NCI-H1048 (cell line): ENCODE data around the gene MAPK14.

Source experiments
- DNase-seq: peaks from one replicate; lab custom pipeline; 2025; lab: John Stamatoyannopoulos, UW

The MAPK14 gene

DNA sequence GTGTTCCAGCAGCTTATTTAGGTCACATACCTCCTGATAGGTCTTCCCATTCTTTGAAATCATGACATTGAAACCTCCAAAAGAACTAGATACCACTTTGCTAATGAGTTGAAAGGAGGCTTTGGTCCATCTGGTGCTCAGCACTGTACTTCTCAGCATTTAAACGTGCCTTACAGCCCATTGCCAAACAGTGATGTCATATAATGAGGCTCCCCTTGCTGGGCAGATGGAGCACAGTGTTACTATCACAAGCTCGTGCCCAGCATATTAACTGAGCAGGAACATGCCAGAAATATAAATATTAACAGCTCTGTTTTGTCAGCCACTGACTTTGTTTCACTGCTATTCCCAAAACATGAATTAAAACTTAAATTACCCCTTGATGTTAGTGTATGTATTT, 77.2 kb downstream of the MAPK14 start:
- no peak for DNase-seq

DNA sequence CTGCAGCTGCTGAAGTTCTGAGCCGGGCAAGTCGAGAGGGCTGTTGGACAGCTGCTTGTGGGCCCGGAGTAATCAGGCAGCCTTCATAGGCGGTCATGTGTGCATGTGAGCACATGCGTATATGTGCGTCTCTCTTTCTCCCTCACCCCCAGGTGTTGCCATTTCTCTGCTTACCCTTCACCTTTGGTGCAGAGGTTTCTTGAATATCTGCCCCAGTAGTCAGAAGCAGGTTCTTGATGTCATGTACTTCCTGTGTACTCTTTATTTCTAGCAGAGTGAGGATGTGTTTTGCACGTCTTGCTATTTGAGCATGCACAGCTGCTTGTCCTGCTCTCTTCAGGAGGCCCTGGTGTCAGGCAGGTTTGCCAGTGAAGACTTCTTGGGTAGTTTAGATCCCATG, 81.5 kb downstream of the MAPK14 start:
- DNase-seq = no peak

DNA sequence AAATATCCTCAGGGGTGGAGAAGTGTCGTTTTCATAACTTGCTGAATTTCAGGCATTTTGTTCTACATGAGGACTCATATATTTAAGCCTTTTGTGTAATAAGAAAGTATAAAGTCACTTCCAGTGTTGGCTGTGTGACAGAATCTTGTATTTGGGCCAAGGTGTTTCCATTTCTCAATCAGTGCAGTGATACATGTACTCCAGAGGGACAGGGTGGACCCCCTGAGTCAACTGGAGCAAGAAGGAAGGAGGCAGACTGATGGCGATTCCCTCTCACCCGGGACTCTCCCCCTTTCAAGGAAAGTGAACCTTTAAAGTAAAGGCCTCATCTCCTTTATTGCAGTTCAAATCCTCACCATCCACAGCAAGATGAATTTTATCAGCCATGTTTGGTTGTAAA, 82.4 kb downstream of the MAPK14 start:
- no peak for DNase-seq

DNA sequence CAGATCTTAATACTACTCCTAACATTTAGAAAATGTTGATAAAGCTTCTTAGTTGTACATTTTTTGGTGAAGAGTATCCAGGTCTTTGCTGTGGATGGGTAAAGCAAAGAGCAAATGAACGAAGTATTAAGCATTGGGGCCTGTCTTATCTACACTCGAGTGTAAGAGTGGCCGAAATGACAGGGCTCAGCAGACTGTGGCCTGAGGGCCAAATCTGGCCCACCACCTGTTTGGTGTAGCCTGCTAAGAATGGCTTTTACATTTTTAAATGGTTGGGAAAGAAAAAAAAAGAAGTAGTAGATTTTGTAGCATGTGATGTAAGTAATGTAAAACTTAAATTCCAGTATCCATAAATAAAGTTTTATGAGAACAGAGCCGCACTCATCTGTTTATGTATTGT, 83.3 kb downstream of the MAPK14 start:
- no peak for DNase-seq

DNA sequence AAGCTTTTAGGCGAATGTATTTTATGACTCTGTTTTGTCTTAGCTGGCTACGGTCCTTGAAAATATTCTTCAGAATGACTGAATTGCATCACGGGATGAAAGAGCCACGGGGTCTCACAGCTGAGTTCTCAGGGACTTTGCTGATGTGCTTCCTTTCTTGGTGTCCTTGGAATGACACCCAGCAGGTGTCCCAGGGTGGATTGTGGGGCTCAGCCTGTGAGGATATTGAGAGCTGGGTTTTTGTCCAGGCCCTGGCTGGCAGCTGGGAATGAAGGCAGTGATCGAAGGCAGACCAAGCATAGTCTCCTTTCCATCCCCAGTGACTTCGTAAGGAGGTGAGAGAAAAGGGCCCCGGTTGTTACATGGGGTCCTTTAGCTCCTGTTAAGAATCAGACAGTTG, 83.9 kb downstream of the MAPK14 start:
- no peak for DNase-seq

DNA sequence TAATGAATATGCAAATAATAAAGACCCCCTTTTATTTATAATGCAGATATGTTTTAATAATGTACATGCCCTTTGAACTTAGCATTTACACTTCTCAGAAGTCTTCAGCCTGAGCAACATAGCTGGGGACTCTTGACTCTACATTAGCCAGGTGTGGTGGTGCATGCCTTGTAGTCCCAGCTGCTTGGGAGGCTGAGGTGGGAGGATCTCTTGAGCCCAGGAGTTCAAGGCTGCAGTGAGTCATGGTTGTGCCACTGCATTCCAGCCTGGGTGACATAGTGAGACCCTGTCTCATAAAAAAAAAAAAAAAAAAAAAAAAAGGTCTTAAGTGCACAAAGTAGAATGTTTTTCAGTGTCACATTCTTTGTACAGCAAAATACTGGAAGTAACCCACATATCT, 85.4 kb downstream of the MAPK14 start:
- DNase-seq = no peak

DNA sequence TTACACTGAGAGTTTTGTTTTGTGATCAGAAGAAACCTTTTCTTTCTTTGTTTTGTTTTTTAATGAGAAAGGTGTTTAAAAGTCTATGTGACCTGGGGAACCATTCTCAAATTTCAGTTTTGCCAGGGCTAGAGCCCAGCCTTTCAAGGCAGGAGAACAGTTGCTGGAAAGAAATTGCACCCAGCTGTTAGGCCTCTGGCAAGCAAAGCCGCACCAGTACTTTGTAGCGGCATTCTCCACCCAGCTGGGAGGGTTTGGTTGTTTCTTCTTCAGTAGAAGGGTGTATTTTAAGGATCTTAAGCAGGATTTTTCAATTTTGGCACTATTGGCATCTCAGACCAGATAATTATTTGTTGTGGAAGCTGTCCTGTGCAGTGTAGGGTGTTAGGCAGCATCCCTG, 86.1 kb downstream of the MAPK14 start:
- no peak for DNase-seq

DNA sequence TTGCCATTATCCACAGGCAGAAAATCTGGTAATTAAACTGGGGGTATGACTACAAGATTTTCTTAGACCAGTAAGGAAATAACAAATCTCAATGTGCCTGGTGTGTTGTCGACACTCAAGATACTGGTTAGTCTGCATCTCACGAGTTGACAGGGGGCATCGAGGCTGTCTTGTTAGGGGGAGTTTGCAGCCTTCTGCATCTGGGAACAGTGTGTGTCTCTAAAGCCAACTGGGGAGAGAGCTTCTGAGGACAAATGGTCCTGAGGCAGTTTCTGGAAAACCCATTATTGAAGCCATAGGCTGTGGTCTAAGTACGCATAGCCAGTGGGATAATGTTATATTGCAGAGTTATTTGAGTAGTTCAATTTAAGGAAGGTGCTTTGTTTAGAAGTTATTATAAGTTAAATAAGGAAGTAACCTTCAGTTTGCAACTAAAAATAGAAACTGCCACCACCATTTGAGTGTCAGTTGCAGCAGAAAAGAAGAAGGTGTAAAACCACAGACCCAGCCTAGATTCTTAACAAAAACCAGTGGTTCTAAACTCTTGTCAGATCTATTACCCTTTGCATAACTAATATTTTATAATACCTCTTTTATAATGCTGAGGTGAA, 87.3 kb downstream of the MAPK14 start:
- DNase-seq = no peak

DNA sequence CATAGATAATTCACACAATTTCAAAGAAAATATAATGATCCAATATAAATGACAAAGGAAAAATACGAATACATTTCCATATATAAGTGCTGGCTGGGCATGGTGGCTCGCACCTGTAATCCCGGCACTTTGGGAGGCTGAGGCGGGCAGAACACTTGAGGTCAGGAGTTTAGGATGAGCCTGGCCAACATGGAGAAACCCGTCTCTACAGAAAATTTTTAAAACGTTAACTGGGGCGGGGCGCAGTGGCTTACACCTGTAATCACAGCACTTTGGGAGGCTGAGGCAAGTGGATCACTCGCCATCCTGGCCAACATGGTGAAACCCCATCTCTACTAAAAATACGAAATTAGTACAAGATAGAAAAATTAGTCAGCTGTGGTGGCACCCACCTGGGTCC, 87.8 kb downstream of the MAPK14 start:
- DNase-seq = no peak

DNA sequence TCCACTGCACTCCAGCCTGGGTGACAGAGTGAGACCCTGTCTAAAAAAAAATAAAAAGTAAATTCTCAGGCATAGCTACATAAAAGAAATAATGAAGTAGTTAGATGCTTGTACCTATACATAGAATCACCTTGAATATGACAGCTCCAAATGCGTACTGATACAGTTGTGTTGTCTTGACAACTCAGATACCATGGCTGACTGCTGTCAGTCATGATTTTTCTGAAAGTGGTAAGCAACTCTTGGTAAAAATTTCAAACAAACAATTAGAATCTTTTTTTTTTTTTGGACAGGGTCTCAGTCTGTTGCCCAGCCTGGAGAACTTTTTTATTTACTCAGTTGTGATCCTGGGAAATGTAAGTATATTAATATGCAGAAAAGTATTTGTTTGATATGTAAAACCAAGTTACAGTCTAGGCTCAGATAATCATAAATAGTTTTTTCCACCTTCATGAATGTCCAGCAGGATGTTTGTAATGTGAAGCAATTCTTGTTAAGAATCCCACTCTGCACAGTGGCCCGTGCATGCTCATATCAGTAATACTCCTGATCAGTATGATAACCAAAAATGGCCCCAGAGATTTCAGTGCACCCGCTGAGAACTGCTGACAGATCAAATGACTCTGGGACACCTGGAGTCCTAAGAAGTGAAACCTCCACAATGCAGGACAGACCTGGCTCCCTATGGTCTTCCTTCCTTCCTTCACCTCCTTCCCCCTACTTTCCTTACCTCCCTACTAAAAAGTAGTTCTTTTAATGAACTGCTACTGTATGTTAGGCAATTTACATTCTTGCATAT, 88.7 kb downstream of the MAPK14 start:
- DNase-seq = no peak

DNA sequence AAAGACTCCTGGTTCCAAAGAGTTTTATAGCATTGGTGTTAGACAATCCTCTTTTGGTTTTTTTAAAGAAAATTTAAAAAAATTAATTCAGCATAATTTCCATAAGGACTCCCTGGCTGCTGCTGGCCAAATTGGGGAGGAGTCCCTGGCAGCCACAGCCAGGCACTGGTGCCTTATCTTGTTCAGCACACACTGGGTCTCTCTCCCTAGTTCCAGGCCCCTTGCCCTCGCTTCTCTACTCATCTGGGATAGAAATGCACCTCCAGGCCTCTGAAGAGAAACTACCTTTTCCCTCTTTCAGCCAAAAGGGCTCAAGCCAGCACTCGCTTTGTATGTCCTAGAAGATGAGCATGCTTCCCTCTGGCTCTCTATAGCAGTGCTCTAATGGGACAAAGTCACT, 89.3 kb downstream of the MAPK14 start:
- DNase-seq = no peak

DNA sequence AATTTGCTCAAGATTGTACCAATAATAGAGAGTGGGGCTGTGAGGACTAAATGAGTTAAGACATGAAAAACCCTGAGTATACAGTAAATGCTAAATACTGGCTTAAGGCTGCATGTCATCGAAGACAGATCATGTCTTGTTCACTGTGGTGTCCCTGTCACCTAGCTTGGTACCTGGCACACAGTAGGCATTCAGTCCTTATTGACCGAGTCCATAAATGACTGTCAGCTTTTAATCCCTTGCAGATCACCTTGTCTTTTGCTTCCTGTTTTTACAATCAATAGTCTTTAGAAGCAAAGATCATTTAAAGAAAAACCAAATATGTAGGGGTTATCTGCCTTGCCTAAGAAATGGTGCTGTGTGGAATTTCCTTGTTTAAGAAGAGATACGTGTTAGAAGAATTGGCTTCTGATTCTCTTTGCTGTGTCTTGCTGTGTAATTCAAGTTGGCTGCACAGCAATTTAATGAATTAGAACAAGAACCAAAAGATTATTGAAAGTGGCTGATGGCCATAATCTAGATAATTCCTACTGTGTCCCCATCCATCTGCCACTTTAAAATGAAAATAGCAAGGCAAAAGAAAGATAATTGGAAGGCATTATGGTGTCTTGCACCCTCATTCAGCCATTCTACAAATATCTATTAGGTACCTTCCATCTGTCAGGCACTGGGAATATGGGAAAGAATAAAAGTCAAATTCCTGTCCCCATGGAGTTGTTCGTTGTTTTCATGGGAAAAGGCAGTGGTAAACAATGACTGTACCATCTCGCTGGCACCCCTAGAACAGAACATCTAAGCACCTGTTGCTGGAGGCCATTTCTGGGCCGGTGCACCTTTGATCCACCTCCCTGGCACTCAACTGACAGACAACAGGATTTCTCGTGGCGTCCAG, 90.3 kb downstream of the MAPK14 start:
- DNase-seq = no peak

DNA sequence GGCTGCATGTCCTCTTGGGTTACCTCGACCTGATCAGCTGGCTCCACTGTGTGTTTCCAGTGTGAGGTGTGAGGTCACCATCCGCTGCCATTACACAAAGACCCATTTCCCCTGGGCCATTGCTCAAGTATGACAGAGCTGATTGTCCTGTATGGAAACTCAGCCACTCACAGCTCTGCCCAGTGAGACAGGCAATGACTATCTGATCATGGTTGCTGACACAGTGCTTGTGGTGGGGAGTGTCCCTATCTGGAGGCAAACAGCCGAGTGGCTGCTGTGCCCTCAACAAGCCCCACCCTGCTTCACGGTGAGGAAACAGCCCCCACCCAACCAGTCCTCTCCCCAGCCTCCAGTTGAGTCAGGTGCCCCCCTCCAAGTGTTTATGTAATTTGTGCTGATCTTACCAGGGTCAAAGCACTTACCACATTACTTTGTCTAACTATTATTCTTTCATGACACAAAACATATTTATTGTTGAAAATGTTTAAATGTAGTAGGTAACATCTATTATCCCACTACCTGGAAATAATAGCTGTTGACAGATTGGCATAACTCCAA, 91.0 kb downstream of the MAPK14 start:
- DNase-seq = no peak

DNA sequence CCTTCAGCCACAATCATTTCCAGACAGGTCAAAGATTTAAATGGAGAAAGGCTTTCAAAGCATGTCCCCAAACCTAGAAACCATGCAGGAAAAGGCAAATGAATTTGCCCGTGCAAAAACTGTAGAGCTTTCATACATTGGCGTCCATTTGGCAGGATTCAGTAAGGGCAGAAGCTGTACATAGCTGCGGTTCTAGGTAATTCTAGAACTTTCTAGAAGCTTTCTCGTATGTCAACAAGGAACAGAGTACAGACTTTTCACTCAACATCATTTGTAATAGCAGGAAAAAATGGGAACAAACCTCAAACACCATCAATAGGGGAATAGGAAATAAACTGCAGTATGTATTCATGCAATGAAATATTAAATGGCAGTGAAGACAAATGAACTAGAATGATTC, 91.6 kb downstream of the MAPK14 start:
- no peak for DNase-seq

DNA sequence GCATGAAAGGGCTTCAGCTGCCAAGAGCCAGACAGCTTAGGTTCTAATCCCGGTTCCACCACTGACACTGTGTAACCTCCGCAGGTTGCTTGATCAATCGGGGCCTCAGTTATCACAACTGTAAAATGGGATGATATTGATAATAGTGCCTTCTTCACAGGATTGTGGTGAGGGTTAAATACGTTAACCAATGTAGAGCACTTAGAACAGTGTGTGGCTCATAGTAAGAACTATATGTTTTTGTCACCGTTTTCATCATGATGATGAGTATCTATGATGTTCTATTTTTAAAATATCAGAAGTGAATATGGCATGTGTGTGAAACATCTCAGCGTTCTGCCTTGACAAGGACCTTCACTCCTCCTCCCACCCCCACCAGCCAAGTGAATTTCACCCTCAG, 92.4 kb downstream of the MAPK14 start:
- DNase-seq = no peak

DNA sequence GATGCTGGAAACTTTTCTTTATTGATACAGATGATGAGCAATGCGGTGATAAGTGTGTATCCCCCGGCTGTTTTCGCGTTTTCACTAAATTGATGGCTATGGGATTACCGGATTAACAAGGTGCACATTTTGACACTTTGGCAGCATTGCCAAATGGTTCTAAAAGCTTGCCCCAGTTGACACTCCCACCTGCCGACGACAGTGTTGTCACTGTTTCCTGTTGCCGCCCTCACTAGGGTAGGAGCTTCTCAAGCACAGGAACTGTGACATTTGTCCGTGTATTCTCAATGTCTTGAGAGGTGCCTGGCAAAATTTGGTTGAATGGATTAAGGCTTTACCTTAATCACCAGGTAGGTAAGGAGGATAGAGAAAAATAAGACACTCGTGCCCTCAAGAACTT, 92.9 kb downstream of the MAPK14 start:
- DNase-seq = no peak

DNA sequence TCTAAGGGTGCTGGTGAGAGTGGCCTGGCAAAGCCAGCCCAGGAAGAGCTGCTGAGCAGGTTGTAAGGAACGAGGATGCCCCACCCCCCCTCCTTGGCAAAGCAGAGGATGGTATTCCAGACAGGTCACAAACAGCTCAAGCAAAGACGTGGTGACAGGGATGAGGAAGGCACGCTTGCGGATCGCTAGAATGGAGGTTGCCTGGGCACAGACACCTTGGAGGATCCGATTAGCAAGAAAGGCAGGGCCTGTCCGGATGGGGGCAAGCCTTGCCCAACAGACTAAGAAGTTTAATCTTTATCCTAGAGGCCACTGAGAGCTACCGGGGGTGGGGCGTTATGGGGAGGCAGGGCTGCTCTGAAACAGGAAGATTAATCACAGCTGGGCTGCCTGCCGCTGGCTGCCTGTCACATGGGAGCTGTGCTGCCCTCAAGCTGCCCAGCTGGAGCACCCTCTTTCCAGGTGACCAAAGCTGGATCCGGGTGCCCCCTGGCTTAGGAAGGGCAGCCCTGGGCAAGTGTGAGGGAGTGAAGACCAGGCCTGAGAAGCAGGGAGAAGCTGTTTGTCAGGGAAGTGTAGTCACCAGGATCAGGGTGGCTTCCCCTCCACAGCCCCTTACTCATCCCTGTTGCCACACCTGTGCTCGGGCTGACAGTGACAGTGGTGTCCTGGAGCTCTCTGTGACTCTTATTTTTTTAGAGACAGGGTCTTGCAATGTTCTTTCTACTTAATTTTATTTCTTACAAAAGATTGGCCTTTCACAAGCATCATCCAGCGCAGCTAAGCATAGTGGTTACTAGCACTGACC, 93.6 kb downstream of the MAPK14 start:
- DNase-seq = no peak

DNA sequence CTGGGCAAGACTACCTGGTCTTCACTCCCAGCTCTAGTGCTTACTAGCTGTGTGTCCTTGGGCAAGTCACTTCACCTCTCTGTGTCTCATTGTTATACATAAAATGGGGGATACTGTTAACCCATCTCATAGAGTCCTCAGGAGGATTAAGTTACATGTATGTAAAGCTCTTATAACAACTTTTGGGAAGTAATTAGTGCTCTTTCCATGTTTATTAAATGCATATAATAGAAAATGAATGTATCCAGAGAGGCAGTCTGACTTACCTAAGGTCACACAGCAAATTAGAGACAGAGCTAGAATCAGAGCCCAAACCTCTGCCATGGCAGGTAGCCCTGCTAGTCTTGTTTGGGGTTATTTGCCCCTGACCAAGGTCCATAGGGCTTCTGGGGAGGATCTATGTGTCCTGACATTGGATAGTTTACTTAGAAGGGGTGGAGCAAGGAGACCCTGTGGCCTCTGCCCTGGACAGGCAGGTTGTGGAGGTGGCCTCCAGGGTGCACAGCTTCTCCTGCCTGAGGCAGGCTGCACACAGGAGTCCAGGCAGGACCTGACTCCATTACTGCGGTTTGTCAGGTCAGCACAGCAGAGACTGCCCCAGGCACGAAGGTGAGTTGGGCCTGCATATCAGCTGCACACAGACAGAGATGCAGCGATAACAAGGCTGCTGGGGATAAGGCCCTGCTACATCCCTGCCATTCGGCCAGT, 94.3 kb downstream of the MAPK14 start:
- no peak for DNase-seq

DNA sequence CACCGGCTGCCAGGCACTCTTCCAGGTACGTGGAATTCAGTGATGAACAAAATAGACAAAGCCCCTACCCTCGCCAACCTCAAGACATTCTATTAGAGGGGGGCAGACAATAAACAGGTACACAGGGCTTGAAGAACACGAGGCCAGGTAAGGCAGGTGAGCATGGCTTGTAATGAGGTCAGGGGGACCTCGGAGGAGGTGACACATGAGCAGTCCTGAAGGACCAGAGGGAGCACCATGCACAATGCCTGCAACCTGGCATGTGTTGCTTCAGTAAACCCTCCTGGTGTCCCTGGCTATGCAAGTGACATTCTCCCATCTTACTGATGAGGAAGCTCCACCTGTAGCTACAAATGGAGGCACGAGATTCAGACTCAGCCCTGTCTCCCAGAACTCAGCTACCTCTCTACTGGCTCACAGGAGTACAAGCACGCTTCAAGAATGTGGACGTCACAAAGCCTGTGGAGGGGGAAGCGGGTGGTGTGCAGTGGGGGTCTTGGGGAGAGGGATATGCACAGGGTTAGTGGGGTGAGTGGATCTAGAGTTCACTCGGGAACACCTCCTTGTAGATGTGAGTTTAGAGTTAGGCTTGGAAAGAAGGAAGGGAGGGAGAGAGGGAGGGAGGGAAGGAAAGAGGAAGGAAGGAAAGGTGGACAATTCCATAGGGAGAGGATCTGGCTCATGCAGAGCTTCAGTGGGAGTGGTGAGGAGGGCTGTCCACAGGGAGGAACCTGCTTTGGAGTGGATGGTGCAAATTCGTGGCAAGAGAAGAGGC, 95.1 kb downstream of the MAPK14 start:
- no peak for DNase-seq
